KOPT-K1 (cell line): ENCODE data around the gene USP46.

ENCODE experiments used
- H3K27ac ChIP-seq: fragments of 200-600 bp; sonication (generic); 2 replicates; pipeline ENCODE4 v1.5.1; 2016; ENCODE audit warnings: antibody characterized with exemption, mild to moderate bottlenecking, low read depth, low read length; ENCODE audit not compliant: poor library complexity, severe bottlenecking
- H3K36me3 ChIP-seq: fragments of 200-600 bp; sonication (generic); 2 replicates; pipeline ENCODE4 v1.5.1; 2017; ENCODE audit warnings: antibody characterized with exemption, mild to moderate bottlenecking, low read length, moderate library complexity; ENCODE audit not compliant: insufficient read depth
- H3K9me3 ChIP-seq: fragments of 200-600 bp; sonication (generic); 2 replicates; pipeline ENCODE4 v1.5.1; 2017; ENCODE audit warnings: antibody characterized with exemption, low read length, mild to moderate bottlenecking; ENCODE audit not compliant: insufficient read depth, poor library complexity, severe bottlenecking

The USP46 gene

DNA sequence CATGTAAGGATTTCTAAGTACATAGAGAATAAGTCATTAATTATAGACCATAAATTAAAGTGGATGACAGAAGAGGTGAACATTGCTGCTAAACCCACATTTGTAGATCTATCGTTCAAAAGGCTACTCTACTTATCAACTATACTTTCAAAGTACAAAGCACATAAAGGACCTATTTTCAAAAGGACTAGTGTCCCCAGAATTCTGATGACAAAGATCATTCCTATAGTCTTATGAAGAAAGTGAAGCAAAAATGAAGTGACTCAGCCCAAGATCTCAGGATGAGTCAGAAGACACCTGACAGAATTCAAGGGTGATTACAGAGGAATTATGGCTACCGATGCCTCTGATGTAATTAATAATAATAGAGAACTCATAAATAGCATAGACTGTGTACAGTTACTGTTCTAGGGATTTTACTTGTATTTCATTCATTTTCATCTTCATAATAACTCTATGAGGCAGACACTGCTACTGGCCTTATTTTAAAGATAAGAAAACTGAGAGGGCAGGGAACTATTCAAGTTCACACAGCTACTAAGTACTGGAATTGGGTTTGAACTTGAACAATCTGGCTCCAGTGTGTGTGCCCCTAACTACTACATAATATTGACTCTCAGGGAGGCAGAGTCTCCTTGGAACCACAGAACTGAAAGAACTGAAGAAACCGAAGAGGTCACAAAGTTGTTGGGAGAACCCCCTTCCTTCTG is 17.1 kb downstream of the USP46 start:
- Histone ChIP-seq H3K36me3 (no peaks in the 10 kb centered on the region), H3K9me3 (no peaks in the 10 kb centered on the region), H3K27ac (no peak overlapping the region)

DNA sequence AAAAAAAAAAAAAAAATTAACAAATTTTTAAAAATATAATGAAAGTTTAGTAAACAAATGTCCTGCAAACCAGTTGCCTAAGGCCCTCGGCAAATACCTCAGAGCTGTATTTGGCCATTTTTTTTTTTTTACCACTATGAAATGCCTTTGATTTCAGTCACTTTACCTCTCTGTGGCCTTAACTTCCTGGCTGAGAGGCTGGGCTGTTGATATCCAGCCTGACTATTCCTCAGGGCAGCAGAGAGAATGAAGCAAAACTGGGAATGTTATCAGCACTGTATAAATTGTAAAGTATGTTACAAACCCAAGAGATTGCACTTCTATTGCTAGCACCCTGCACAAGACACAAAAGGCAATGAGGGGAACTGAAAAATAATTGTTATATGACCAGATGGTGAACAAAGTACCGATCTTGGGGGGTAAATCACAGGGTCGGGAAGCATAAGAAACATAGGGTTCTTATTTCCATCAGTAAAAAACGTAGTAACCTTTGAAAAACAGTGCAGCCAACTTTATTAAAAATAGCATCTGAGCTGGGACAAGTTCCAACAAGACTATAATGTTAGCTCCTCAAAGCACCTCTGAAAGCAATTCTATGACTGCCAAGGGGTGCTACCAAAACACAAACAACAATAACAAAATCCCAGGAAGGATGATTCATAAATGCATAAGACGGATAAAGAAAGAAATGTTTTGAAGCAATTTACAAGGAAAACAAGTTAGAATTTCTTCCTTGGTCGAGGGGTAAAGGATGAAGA is 18.1 kb downstream of the USP46 start:
- H3K27ac ChIP-seq = no peak overlapping the region
- H3K9me3 ChIP-seq = no peaks in the 10 kb centered on the region
- no peaks in the 10 kb centered on the region for H3K36me3 ChIP-seq

DNA sequence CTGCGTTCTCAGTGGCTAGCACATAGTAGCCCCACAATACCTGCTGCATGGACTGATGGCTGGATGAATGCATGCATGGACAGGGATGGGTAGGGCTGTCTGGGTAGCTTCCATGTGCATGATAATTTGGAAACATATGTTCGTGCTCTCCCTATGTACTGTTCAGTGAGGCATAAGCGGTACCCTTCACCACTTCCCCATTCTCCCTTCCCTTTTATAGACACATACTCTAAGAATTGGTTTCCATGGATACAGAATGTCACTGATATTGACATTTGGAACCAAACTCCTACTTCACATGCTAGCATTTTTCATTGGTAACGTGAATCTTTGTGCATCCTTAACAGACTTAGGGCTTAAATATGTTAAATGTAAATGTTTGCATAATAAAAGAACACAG is 20.4 kb downstream of the USP46 start:
- H3K27ac ChIP-seq = no peak overlapping the region
- no peaks in the 10 kb centered on the region for H3K36me3 ChIP-seq
- H3K9me3 ChIP-seq = no peaks in the 10 kb centered on the region

DNA sequence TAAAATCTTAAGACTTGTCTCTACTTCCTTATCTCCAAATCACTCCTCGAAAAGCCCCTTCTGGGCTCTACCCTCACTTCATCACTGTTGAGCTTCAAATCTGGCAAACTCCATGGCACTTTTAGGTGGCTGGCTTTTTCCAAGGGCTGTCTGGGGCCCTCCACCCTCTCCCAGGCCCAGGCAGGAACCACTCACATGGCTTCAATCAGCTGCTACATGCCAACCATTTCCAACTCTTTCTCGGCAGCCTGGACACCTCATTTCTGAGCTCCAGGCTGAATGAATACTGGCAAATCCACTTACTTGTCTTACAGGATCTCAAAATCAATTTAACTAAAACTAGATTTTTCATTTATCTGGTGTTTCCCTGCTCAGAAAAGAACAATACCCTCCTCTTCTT is 22.0 kb downstream of the USP46 start:
- no peaks in the 10 kb centered on the region for H3K36me3 ChIP-seq
- no peak overlapping the region for H3K27ac ChIP-seq
- H3K9me3 ChIP-seq = no peaks in the 10 kb centered on the region

DNA sequence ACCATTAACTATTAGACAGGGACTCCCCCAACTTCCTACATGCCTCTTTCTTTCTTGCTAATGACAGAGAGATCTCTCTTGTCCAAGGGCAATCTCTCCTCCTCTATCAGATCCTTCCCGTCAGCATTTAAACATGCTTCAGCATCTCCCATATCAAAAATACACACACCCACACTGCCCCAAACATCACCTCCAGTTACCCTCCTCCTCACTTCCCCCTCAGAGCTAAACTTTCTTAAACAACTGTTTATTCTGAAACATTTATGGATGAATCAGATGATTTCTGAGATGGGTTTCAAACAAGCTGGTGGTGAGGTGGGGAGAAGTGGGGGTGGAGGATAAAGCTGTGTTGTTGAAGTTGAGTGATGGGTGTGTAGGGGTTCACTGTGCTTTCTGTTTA is 23.5 kb downstream of the USP46 start:
- Histone ChIP-seq H3K9me3 (no peaks in the 10 kb centered on the region), H3K27ac (no peak overlapping the region)

DNA sequence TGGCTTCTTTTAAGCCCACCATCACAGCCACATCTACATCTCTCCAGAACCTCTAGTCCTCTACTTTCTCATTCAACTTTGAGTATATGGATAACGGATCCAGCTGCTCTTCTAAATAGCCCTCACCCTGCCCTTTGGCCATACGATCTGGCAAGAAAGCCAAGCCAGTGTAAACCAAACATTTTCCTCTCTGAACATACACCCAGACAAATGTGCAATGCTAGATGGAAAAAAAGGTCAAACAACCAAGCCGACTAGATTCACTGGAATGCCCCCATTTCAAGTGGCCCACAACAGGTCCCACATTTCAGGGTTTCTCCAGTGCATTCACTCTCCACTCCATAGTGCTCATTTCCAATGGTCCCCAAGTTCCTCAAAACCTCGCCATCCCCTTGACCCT is 24.0 kb downstream of the USP46 start:
- Histone ChIP-seq H3K27ac (no peak overlapping the region), H3K36me3 (no peaks in the 10 kb centered on the region), H3K9me3 (no peaks in the 10 kb centered on the region)

More for the DNA sequence above, 23.5 kb downstream of the USP46 start:
- H3K36me3 ChIP-seq = no peaks in the 10 kb centered on the region

DNA sequence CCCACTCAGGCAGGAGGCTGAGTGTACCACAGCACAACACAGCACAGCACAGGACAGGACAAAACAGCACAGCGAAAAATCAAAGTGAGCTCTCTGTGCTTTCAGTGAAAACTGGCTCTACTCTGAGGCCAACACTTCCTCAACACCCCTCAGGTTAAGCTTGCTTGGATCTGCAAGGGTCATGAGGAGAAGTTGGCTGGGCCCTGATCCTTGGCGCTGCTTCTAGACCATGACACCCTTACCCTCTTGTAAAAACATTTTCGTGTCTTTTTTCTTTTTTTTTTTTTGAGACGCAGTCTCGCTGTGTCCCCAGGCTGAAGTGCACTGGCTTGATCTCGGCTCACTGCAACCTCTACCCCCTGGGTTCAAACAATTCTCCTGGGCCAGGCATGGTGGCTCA is 25.3 kb downstream of the USP46 start:
- no peaks in the 10 kb centered on the region for H3K36me3 ChIP-seq
- H3K27ac ChIP-seq = no peak overlapping the region
- no peaks in the 10 kb centered on the region for H3K9me3 ChIP-seq

DNA sequence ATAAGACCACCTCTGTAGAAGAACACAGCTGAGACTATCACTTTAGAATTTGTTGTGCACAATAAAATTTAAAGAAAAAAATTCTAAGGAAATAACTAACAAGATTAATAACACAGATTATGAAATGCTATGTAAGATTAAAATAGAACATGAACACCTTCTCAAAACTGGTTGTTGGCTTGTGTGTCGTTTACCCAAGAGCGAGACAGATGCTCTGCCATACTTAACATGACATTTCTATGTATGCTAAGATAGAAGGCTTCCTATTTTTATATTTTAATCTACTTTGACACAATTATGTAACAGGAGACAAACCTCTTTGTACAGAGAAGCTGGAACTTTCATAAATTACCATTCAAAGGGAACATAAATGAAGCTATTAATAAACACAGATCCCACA is 30.1 kb downstream of the USP46 start:
- Histone ChIP-seq H3K9me3 (no peaks in the 10 kb centered on the region), H3K27ac (no peak overlapping the region), H3K36me3 (no peaks in the 10 kb centered on the region)

DNA sequence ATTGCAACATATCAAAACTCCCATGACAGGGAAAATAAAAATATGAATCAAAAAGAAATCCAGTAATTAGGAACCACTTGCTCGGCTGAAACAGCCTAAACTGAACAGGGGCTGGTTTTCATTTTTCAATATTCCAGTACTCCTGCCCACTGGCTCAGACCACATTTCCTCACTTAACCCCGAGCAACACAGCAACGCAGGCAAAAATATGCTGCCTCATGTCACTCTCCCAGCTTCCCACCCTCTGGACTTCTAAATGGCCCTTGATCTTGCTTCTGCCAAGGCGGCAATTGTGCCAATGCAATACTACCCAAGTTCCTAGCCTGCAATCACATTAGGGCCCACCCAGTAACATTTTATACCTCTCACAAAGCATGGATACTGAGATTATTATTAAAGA is 30.6 kb downstream of the USP46 start:
- no peaks in the 10 kb centered on the region for H3K36me3 ChIP-seq
- no peak overlapping the region for H3K27ac ChIP-seq
- H3K9me3 ChIP-seq = no peaks in the 10 kb centered on the region

DNA sequence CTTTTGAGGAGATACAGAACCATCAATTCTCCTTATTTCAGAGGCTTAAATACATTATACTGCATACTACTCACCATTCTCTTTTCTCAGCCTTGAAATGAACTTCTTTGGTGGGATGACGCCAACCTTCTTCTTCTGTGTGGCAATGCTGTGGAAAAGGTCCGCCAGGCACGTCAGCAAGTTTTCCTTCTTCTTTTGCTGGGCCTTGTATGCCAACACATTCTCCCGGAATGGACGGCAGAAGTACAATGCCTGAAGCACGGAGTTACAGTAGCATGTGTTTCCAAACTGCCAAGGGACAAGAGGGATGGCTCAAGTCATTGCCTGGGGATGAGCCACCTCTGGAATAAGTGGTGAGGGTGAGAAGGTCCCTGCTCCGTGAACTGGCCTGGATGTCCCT is 31.2 kb downstream of the USP46 start:
- Histone ChIP-seq H3K9me3 (no peaks in the 10 kb centered on the region), H3K27ac (no peak overlapping the region), H3K36me3 (no peaks in the 10 kb centered on the region)

DNA sequence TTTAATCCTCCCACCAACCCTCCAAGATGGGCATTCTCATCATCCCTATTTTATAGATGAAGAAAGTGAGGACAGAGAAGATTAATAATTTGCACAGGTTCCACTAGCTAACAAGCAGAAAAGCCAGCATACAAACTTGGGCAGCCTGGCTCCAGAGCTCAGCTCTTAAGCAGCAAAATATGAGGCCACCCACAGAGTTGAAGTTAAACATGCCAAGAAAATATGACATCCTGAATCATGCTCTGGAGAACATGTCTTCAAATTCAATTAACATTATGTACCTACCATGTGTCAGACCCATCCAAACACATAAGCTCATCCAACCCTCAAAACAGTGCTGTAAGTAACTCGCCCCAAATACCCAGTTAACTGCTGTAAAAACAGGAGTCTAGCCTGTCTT is 33.9 kb downstream of the USP46 start:
- no peak overlapping the region for H3K27ac ChIP-seq
- H3K9me3 ChIP-seq = no peaks in the 10 kb centered on the region
- H3K36me3 ChIP-seq = no peaks in the 10 kb centered on the region

DNA sequence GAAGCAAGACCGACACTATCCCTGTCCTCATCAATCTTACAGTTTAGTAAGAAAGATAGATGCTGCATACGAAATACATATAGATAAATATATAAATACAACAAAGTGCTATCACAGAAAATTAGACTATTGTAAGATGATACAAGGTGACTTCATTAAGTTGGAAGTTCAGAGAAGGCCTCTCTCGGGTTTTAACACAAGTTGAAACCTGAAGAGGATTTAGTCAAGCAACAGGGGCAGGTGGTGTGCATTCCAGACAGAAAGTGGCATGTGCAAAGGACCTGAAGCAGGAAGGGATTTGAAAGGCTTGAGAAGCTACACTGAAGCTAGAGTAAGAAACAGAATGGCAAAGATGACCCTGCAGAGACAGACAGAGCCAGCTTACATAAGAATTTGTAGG is 36.5 kb downstream of the USP46 start:
- H3K36me3 ChIP-seq = no peaks in the 10 kb centered on the region

DNA sequence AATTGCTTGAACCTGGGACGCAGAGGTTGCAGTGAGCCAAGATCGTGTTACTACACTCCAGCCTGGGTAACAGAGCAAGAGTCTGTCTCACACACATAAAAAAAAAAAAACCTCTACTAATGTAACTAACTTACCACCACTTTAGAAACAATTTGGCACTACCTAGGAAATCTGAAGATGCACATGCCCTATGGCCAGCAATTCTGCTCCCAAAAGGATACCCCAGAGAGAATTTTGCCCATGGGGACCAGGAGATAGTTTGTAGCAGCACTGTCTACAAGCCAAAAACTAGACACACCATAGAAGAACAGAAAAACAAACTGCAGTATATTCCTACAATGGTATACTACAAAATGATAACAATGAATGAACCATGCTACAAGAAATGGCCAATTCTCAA is 37.5 kb downstream of the USP46 start:
- H3K27ac ChIP-seq = no peak overlapping the region
- H3K9me3 ChIP-seq = no peaks in the 10 kb centered on the region
- H3K36me3 ChIP-seq = no peaks in the 10 kb centered on the region

More for the DNA sequence above, 36.5 kb downstream of the USP46 start:
- no peaks in the 10 kb centered on the region for H3K9me3 ChIP-seq
- H3K27ac ChIP-seq = no peak overlapping the region

DNA sequence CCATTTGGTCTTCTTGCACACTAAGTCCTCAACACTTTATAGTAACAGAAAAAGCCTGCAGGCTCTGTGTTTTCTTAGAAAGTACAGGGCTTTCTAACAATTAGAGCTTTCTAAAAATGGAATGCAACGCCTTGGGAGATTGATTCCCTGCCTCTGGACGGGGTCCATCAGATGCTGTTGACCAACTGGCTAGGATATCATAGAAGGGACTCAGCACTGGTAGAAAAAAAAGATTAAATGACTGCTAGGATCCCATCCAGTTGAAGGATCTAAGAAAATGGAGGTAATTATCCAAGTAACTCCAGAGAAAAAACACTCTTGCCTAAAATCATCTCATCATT is 39.5 kb downstream of the USP46 start:
- no peaks in the 10 kb centered on the region for H3K36me3 ChIP-seq

DNA sequence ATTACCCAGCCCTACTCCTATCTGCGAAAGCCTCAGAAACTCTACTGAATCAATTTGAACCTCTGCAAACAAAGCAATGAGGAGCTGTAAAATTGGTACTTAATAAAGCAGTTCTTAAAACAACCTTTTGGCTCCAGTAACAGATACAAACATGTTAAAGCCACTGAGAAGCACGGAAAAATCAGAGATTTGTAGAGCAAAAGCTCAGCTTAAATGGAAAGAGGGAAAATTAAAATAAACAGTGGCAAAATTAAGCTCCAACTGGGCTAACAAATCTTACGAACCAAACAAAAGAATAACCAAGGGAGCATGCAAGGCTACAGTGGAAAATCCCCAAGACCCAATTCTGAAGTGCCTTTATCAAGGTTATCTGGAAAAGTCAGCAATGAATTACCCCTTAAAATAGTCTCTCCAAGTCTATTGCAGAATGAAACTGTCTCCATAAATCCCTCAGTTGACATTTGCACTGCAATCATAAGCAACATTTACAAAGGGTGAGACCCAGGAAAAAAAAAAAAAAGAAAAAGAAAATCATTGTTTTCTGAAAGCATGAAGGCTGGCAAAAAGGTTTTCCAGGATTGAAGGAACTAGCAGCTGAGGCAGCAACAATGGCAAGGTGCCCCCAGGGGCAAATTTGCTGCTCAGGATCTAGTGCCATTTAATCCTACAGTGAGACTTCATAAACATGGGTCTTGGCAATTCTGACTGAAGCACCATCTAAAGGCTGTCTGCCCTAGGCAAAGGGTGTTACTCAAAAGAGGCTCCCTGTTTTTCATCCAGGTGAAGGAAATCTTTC is 40.1 kb downstream of the USP46 start:
- Histone ChIP-seq H3K36me3 (no peaks in the 10 kb centered on the region), H3K9me3 (no peaks in the 10 kb centered on the region), H3K27ac (no peak overlapping the region)

More for the DNA sequence above, 39.5 kb downstream of the USP46 start:
- no peak overlapping the region for H3K27ac ChIP-seq
- H3K9me3 ChIP-seq = no peaks in the 10 kb centered on the region
